ENCODE measurements around the gene CAMK2B.

Gene CAMK2B

DNA sequence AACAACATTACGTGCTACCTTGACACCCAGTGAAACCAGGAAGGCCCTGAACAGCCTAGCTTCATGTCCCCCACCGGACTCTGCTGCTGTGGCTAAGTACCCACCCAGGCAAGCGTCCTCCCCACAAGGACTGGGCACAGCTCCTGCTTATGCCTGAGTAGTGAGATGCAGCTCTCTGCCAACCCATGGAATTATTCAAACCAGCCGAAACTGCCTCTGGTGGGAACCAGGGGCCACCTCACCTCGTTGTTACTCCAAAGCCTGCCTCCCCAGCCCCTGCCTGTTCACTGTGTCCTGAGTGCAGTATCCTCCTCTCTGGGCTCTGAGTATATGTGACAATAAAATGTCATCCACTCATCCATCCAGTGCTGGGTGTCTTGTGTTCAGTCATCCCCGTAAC is 52.4 kb downstream of the CAMK2B start:
- H2BK12ac ChIP-seq (ENCODE audit: low read length in 2 of 2) = no peak overlapping the region
- H3K79me1 ChIP-seq (replicated peaks; ENCODE audit: low read length, poor library complexity, severe bottlenecking) = no peaks in the 10 kb centered on the region
- peaks cover 27 to 46% of the 10 kb centered on the region in 2 experiments for H3K27me3 ChIP-seq (ENCODE audit: control insufficient read depth in 1 of 2, insufficient read depth in 1 of 2, low read length in 2 of 2)
- H3K23ac ChIP-seq (ENCODE audit: low read length in 2 of 2) = no peak overlapping the region
- H3K27ac ChIP-seq (ENCODE audit: low read length, poor library complexity, severe bottlenecking) = no peak overlapping the region
- DNase-seq = no peak
- no peak overlapping the region for H2BK5ac ChIP-seq (ENCODE audit: low read depth, low read length, poor library complexity, severe bottlenecking)
- no peaks in the 10 kb centered on the region for H3K36me3 ChIP-seq (ENCODE audit: control insufficient read depth in 1 of 2, insufficient read depth in 2 of 2, low read depth in 1 of 2, low read length in 2 of 2)
- no peak overlapping the region for H4K8ac ChIP-seq (ENCODE audit: low read length)
- no peak overlapping the region for H3K14ac ChIP-seq (ENCODE audit: low read length in 2 of 2)
- 88% methylated on average over 6 of the region's 6 CpGs for WGBS
- H4K91ac ChIP-seq (ENCODE audit: low read length) = no peak overlapping the region
- no peak overlapping the region for H2AK5ac ChIP-seq (ENCODE audit: low read length, severe bottlenecking)
- H3K9me3 ChIP-seq (ENCODE audit: control insufficient read depth, low read length) = no peaks in the 10 kb centered on the region
- no peak overlapping the region for H3K4me2 ChIP-seq (ENCODE audit: low read length, poor library complexity, severe bottlenecking)
- H2BK120ac ChIP-seq (ENCODE audit: low read depth, low read length) = no peak overlapping the region
- no peak overlapping the region for H3K9ac ChIP-seq (ENCODE audit: low read length)
- H3K18ac ChIP-seq (ENCODE audit: low read depth in 1 of 2, low read length in 2 of 2) = no peak overlapping the region
- H2AFZ ChIP-seq (ENCODE audit: low read depth, low read length) = no peak overlapping the region
- no peak overlapping the region for H3K4ac ChIP-seq (ENCODE audit: low read depth in 1 of 2, low read length in 2 of 2)
- no peak overlapping the region for H3K4me3 ChIP-seq (ENCODE audit: insufficient read depth in 1 of 2, low read depth in 1 of 2, low read length in 2 of 2)
- peaks cover 9% of the 10 kb centered on the region for H3K4me1 ChIP-seq (ENCODE audit: control insufficient read depth, insufficient read depth, low read depth, low read length)
- no peak overlapping the region for H2BK15ac ChIP-seq (ENCODE audit: low read depth, poor library complexity, severe bottlenecking)

DNA sequence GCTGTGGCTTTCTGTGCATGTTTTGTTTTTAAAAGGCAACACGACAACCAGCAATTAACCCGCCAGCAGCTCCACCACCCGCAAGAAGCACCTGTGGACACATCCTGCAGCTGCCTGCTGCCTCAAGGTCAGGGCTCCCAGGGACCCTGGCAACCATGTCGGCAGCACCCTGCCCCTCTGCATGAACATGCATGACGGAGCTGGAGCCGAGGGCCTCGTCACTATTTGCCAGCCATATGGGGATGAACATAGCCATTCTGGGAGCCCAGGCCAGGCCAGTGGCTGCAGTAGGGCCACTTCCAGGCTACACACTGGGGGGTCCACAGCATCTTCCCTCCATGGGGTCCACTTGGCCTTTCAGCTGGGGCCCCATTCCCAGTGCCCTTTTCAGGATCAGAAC is 52.9 kb downstream of the CAMK2B start:
- Histone ChIP-seq H3K9ac (ENCODE audit: low read length) (no peak overlapping the region), H3K4me1 (ENCODE audit: control insufficient read depth, insufficient read depth, low read depth, low read length) (peaks cover 8% of the 10 kb centered on the region), H2BK120ac (ENCODE audit: low read depth, low read length) (no peak overlapping the region), H3K14ac (ENCODE audit: low read length in 2 of 2) (no peak overlapping the region), H3K18ac (ENCODE audit: low read depth in 1 of 2, low read length in 2 of 2) (no peak overlapping the region), H3K79me1 (replicated peaks; ENCODE audit: low read length, poor library complexity, severe bottlenecking) (no peaks in the 10 kb centered on the region), H3K23ac (ENCODE audit: low read length in 2 of 2) (no peak overlapping the region), H3K36me3 (ENCODE audit: control insufficient read depth in 1 of 2, insufficient read depth in 2 of 2, low read depth in 1 of 2, low read length in 2 of 2) (no peaks in the 10 kb centered on the region), H3K4me3 (ENCODE audit: insufficient read depth in 1 of 2, low read depth in 1 of 2, low read length in 2 of 2) (no peak overlapping the region), H2BK5ac (ENCODE audit: low read depth, low read length, poor library complexity, severe bottlenecking) (no peak overlapping the region), H3K4ac (ENCODE audit: low read depth in 1 of 2, low read length in 2 of 2) (no peak overlapping the region), H2BK12ac (ENCODE audit: low read length in 2 of 2) (no peak overlapping the region), H4K8ac (ENCODE audit: low read length) (no peak overlapping the region), H3K27me3 (ENCODE audit: control insufficient read depth in 1 of 2, insufficient read depth in 1 of 2, low read length in 2 of 2) (peaks cover 32 to 52% of the 10 kb centered on the region in 2 experiments), H3K27ac (ENCODE audit: low read length, poor library complexity, severe bottlenecking) (no peak overlapping the region), H2AK5ac (ENCODE audit: low read length, severe bottlenecking) (no peak overlapping the region), H3K4me2 (ENCODE audit: low read length, poor library complexity, severe bottlenecking) (no peak overlapping the region), H2BK15ac (ENCODE audit: low read depth, poor library complexity, severe bottlenecking) (no peak overlapping the region), H2AFZ (ENCODE audit: low read depth, low read length) (no peak overlapping the region), H4K91ac (ENCODE audit: low read length) (no peak overlapping the region), H3K9me3 (ENCODE audit: control insufficient read depth, low read length) (no peaks in the 10 kb centered on the region)
- DNase-seq = no peak
- WGBS = 93% methylated on average over 7 of the region's 7 CpGs

DNA sequence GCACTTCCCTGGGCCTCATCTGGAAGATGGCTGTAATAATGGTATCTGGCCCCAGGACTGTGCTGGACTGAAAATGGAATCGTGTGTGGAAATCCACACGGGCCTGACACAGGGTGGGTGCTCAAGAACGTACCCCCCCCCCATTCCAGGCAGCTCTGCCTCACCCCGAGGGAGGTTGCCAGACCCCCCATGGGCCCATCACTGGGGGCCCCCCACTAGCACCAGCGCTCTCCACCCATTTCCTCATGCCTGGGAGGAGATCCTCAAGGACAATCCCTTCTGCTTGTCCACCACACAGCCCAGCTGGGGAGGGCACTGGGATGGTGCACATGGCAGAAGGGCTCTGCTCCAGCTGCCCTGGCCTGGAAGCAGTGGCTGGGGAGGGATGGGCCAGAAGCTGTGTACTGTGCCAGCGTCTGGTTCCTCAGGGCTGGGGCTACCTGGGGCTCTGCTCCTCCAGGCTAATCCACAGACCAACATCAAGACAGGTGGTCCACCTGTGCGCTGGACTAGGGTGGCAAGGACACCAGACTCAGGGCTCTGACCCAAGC is 55.4 kb downstream of the CAMK2B start:
- no peak overlapping the region for H3K4me3 ChIP-seq (ENCODE audit: insufficient read depth in 1 of 2, low read depth in 1 of 2, low read length in 2 of 2)
- no peak overlapping the region for H3K18ac ChIP-seq (ENCODE audit: low read depth in 1 of 2, low read length in 2 of 2)
- H3K27me3 ChIP-seq (ENCODE audit: control insufficient read depth in 1 of 2, insufficient read depth in 1 of 2, low read length in 2 of 2) = peaks cover 39 to 60% of the 10 kb centered on the region in 2 experiments
- H4K91ac ChIP-seq (ENCODE audit: low read length) = no peak overlapping the region
- no peaks in the 10 kb centered on the region for H3K9me3 ChIP-seq (ENCODE audit: control insufficient read depth, low read length)
- H3K79me1 ChIP-seq (replicated peaks; ENCODE audit: low read length, poor library complexity, severe bottlenecking) = no peaks in the 10 kb centered on the region
- no peak overlapping the region for H2AK5ac ChIP-seq (ENCODE audit: low read length, severe bottlenecking)
- H4K8ac ChIP-seq (ENCODE audit: low read length) = no peak overlapping the region
- no peak overlapping the region for H2AFZ ChIP-seq (ENCODE audit: low read depth, low read length)
- H3K14ac ChIP-seq (ENCODE audit: low read length in 2 of 2) = no peak overlapping the region
- H3K23ac ChIP-seq (ENCODE audit: low read length in 2 of 2) = no peak overlapping the region
- no peak overlapping the region for H2BK120ac ChIP-seq (ENCODE audit: low read depth, low read length)
- H3K36me3 ChIP-seq (ENCODE audit: control insufficient read depth in 1 of 2, insufficient read depth in 2 of 2, low read depth in 1 of 2, low read length in 2 of 2) = no peaks in the 10 kb centered on the region
- 81% methylated on average over 5 of the region's 7 CpGs for WGBS
- no peak overlapping the region for H2BK15ac ChIP-seq (ENCODE audit: low read depth, poor library complexity, severe bottlenecking)
- H3K4me2 ChIP-seq (ENCODE audit: low read length, poor library complexity, severe bottlenecking) = no peak overlapping the region
- H2BK12ac ChIP-seq (ENCODE audit: low read length in 2 of 2) = no peak overlapping the region
- H2BK5ac ChIP-seq (ENCODE audit: low read depth, low read length, poor library complexity, severe bottlenecking) = no peak overlapping the region
- no peak overlapping the region for H3K27ac ChIP-seq (ENCODE audit: low read length, poor library complexity, severe bottlenecking)
- H3K4ac ChIP-seq (ENCODE audit: low read depth in 1 of 2, low read length in 2 of 2) = no peak overlapping the region
- no peak overlapping the region for H3K9ac ChIP-seq (ENCODE audit: low read length)
- peaks cover 4% of the 10 kb centered on the region for H3K4me1 ChIP-seq (ENCODE audit: control insufficient read depth, insufficient read depth, low read depth, low read length)
- DNase-seq = no peak

DNA sequence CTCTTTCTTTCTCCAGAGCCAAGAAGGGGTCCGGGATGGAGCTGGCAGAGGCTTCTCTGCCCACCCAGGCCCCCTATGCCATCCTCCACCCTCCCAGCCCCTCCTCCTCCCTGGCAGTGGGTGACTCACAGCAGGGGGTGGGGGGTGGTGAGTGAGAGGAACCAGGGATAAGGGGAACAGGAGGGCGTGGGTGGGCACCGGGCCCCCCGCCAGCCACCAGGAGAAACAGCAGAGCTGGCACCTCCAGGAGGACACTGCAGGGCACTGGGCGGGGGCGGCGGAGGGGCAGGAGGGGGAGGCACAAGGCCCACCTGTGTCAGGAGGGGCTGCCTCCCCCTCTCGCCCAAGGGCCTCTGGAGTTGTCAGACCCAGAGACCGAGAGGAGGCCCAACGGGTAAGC is 56.0 kb downstream of the CAMK2B start:
- H3K4ac ChIP-seq (ENCODE audit: low read depth in 1 of 2, low read length in 2 of 2) = no peak overlapping the region
- no peak overlapping the region for H3K23ac ChIP-seq (ENCODE audit: low read length in 2 of 2)
- H3K9me3 ChIP-seq (ENCODE audit: control insufficient read depth, low read length) = no peaks in the 10 kb centered on the region
- H3K9ac ChIP-seq (ENCODE audit: low read length) = no peak overlapping the region
- no peak overlapping the region for H2BK12ac ChIP-seq (ENCODE audit: low read length in 2 of 2)
- no peak overlapping the region for H3K4me2 ChIP-seq (ENCODE audit: low read length, poor library complexity, severe bottlenecking)
- 95% methylated on average over 9 of the region's 10 CpGs for WGBS
- H2BK5ac ChIP-seq (ENCODE audit: low read depth, low read length, poor library complexity, severe bottlenecking) = no peak overlapping the region
- no peak for DNase-seq
- peak overlapping the region in 1 of 2 experiments; percentile 3 for H3K4me3 ChIP-seq (ENCODE audit: insufficient read depth in 1 of 2, low read depth in 1 of 2, low read length in 2 of 2)
- peaks cover 45 to 61% of the 10 kb centered on the region in 2 experiments for H3K27me3 ChIP-seq (ENCODE audit: control insufficient read depth in 1 of 2, insufficient read depth in 1 of 2, low read length in 2 of 2)
- no peaks in the 10 kb centered on the region for H3K79me1 ChIP-seq (replicated peaks; ENCODE audit: low read length, poor library complexity, severe bottlenecking)
- H3K27ac ChIP-seq (ENCODE audit: low read length, poor library complexity, severe bottlenecking) = no peak overlapping the region
- no peak overlapping the region for H4K8ac ChIP-seq (ENCODE audit: low read length)
- no peak overlapping the region for H2AFZ ChIP-seq (ENCODE audit: low read depth, low read length)
- no peak overlapping the region for H2BK120ac ChIP-seq (ENCODE audit: low read depth, low read length)
- H3K4me1 ChIP-seq (ENCODE audit: control insufficient read depth, insufficient read depth, low read depth, low read length) = peaks cover 4% of the 10 kb centered on the region
- H2BK15ac ChIP-seq (ENCODE audit: low read depth, poor library complexity, severe bottlenecking) = no peak overlapping the region
- H2AK5ac ChIP-seq (ENCODE audit: low read length, severe bottlenecking) = no peak overlapping the region
- H3K18ac ChIP-seq (ENCODE audit: low read depth in 1 of 2, low read length in 2 of 2) = no peak overlapping the region
- H4K91ac ChIP-seq (ENCODE audit: low read length) = no peak overlapping the region
- H3K36me3 ChIP-seq (ENCODE audit: control insufficient read depth in 1 of 2, insufficient read depth in 2 of 2, low read depth in 1 of 2, low read length in 2 of 2) = no peaks in the 10 kb centered on the region
- H3K14ac ChIP-seq (ENCODE audit: low read length in 2 of 2) = no peak overlapping the region
